ENCODE results near the gene DEPDC5.

The DEPDC5 gene

DNA sequence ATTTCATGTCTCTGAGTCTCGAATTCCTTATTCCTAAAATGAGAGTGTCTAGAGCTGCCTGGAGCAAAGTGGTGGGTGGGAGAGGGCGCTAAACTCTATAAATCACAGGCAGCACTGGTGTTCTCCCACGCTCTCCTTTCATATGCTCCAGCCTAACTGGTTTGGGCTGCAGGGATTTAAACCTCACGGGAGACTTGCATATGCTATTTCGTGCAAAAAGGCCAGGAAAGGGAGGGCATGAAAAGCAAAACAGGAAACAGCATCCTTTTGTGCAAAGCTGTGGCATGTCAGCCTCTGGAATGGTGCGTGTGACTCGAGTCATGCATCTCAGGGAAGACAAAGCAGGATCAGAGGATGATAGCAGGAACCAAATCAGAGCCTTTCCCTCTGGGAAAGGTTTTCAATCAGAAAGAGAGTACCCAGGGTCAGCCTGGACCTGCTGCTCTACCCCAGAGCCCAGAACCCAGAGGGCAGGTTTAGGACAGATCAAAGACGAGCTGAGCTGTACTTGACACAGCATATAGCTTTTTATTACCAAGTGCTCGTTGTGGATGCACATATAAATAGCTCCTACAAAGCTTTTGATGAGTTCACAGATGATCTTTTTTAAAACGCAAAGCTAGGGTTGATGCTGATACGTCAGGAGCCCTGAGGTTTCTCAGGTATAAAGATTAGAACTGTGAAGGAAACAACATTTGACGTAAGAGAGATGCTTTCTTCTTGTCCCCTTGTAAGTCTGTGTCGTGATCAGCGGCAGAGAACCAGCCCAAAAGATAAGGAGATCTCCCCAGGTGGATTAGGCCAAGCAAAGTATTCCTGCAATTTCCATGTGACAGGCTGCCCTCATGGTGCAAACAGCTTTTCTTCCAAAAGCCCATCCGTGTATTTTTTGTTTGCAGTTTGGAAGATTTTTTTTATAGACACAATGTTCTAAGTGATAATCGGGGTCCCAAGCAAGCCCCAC, 144.3 kb downstream of the DEPDC5 start:
- no peak for DNase-seq

DNA sequence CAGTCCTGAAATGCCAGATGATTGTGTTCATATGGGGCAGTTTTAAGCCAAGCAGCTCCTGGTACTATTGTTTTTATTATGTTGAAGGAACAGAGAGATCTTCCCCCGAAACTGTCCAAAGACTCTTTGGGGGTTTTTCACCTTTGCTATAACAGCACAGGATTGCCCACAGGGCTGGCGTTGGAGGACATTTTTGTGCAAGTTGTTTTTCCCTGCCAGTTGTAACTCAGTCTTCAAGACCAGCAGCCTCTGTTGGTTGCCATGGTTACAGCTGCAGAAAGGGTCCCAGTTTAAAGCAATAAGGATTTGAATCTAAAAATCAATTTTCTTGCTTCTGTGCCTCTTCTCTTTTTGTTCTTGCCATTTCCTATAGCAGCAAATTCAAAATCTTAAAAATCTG, 145.1 kb downstream of the DEPDC5 start:
- DNase-seq, result no peak

DNA sequence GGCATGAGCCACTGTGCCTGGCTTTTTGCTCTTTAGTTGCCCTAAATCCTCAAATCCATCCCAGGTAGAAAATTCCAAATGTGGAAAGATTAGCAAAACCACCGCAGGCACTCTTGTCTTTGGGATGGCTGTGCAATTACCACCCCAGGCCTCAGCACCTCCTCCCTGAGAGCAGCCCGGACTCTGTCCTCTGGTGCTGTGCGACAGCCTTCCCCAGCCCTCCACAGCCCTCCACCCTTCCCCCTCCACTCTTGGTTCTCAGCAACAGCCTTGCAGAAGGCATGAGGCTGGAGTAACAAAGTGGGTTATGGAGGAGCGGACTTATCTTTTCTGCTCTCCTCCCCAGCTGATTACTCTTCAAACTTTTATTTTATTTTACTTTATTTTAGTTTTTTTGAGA, 145.8 kb downstream of the DEPDC5 start:
- no peak for DNase-seq

DNA sequence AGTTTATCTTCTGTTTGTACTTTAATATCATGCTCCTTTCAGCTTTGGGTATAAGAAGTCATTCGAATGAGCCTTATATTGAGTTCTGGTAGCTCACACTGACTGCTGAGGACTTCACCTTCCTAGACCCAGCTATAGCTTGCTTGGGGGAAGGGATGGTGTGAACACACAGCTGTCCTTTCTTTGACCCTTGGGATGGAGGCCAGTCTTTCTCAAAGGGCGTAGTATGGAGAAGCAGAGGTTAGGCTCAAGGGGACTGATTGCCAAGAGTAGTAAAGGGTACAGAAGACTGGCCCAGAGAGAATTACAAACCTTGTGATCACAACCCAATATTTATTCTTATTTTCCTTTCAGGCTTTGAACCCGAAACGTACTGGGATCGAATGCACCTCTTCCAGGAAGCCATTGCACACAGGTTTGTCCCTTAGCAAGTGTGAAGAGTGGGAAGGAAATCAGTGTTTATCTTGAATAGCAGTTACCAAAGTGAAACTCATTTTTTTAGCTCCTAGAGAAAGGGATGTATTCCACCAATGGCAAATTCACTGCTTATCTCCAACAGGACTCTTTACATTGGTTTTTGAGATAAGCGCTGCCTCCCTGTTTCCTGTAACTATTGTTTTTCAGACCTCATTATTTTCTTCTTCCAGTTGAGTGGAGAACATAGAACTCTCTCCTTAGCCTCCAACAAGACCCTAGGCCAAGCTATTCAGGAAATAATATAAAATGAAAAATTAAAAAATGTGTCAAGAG, 147.7 kb downstream of the DEPDC5 start:
- peak; percentile 92 for DNase-seq

DNA sequence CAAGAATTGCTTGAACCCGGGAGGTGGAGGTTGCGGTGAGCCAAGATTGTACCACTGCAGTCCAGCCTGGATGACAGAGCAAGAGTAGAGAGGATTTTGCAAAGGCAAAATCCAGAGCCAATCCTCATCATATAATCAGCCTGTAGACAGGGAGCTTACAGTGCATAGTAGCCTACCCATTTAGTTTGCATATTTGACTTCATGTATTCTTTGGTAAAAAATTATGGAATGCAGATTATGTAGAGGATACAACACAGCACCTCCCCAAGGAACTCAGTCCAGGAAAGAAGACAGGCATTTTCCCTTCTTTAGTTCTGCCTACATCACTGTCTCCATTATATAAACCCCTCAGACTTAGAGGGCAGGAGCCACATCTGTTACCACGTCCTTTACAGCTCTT, 150.8 kb downstream of the DEPDC5 start:
- DNase-seq, result no peak

DNA sequence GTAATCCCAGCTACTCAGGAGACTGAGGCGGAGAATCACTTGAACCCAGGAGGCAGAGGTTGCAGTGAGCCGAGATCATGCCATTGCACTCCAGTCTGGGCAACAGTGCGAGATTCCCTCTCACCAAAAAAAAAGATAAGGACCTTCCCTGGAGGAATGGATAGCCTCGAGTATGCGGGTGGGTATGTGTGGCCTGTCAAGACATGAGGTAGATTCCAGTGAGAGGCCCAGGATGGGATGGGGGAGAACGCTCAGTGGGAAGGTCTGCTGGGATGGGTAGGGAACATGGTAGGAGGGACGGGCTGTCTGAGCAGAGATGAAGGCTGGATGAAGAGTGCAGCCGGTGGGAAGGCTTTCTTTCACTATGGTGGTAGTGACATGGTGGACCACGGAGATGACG, 151.5 kb downstream of the DEPDC5 start:
- no peak for DNase-seq

DNA sequence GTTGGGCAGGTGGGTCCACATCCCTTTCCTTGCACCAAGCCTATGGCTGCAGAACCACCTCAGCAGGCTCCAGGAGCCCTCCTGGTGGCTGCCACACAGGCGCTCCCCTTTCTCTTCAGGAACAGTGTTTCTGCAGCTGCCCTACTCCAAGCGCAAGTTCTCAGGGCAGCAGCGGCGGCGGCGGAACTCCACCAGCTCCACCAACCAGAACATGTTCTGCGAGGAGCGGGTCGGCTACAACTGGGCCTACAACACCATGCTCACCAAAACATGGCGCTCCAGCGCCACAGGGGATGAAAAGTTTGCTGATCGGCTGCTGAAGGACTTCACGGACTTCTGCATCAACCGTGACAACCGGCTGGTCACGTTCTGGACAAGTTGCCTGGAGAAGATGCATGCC, 152.3 kb downstream of the DEPDC5 start:
- DNase-seq, result no peak

DNA sequence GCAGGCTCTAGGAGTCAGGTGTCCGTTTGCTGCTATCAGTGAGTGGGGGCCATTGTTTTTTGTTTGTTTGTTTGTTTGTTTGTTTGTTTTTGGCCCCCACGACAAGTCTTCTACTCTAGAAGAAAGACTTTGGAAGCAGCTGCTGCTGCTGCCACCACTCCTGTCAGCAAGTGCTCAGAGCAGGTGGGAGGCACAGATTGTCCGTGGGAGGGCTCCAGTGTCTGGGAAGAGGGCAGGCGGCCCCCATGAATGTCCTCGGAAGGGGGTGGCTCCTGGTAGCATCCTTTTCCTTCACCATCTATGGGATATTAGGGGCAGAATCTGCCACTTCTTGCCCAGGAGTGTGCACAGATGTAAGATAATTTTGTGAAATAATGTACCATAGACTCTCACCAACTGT, 152.8 kb downstream of the DEPDC5 start:
- no peak for DNase-seq

DNA sequence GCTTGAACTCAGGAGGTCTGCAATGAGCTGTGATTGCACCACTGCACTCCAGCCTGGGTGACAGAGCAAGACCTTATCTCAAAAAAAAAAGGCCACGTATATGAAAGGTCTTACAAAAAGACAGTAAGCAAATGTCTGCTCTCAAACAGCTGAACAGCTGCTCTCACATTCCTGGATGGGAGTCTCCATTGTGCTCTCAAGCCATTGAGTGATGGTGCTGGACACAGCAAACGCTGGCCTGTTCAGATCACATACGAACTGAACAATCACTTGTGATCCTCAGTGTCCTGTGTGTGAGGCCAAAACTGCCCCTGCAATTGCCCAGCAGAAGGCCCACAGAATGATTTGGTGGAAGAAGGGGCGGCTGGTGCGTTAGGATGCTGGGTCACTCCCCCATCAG, 156.2 kb downstream of the DEPDC5 start:
- DNase-seq, result no peak

DNA sequence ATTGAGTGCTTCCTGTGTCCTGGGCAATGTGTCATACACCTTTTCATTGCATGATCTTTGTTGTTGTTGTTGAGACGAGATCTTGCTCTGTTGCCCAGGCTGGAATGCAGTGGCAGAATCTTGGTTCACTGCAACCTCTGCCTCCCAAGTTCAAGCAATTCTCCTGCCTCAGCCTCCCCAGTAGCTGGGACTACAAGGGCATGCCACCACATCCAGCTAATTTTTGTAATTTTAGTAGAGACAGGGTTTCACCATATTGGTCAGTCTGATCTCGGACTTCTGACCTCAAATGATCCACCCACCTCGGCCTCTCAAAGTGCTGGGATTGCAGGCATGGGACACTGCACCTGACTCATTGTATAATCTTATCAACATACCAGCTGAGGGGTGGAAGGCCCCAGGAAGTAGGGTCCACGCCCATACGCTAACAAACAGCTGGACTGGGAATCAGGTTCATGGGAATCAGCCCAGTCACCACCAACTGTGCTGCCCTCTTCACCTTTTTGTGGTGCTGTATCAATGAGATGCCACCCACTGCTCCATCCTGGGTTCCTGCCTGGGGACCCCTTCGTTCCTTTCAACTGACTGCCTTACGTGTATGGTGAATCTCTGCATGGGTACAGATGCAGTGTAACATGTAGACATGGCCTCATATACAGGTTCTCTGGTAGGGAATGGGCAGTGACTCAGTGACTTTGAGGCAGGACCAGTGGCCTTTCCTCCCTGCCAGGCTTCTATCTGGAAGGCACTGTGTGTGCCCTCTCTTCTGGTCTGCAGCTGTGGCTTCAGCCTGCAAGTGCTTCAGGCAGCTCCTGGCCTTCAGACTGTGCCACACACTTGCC, 158.0 kb downstream of the DEPDC5 start:
- DNase-seq, result no peak

DNA sequence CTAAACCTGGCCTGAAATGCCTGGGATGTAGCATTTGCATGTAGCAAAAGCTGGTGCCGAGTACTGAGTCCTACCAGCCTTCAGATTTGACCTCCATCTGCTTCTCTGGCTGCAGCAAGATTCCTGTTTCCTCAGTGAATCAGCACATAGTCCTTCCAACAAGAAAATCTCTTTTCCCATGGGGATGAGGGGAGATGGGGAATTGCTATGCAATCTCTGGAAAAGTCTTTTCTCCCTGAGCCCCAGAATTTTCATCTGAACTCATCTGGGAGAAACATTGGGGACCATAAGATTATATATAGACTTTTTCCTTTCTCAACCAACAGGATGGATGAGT, 158.6 kb downstream of the DEPDC5 start:
- no peak for DNase-seq

DNA sequence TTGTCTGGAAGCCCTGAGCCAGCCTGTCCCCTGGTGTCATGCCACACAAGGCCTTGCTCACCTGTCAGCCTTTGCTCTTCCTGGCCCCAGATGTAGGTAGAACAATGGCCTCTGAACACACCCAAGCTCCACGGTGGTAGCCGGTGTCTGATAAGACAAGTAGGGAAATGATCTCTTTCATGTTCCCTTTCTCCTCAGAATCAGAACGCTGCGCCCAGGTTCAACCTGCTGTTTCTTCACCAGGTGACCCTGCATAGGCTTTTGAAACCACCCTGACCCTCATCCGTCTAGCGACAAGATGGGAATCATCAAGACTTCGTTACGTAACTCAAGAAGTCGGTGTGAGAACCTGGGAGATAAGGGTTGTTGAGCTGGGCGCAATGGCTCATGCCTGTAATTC, 161.8 kb downstream of the DEPDC5 start:
- DNase-seq, result no peak

DNA sequence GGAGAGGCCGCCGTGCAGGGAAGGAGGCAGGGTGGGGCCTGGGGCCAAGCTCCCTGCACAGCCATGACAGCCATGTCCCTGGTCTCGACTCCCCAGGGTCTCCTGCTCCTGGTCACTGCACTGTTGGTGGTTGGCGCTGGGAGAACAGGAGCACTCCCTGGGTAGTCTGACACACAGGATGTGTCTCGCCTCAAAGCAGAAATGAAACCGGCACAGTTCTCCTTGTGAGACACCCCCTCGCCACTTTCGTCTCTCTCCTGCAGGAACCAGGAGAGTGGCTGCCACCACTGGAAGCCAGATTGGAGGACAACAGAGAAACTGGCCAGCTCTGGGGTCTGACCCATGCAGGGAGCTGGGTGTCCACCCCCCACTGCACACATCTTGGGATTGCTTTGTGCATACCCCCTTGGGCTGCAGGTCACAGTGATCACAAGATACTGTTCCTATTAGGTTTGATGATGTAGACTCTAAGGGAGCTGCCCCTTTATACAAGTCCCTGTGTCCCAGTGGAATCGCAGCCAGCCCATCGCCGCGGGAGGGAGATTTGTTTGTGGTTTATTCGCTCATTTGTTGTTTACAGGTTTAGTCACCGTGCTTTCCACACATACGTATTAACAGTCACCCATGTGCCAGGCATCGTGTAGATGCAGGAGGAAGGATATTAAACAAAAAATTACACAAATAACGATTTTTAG, 163.6 kb downstream of the DEPDC5 start:
- DNase-seq, result no peak

DNA sequence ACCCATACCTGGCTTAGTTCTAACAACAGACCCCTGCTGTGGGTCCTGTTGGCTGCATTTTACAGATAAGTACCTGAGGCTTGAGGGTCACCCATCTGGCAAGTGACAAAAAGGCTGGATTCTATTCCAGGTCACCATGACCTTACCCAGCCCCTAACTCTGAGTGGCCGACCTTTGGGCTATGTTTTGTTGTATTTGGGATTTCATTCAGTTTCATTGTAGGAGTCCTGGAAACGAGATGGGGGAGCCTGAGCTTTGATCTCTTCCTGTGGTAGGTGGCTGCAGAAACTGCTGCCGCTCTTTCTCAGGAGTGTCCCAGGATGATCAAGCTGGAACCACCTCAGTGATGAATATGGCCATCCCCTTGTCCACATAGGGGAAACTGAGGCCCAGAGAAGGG, 165.9 kb downstream of the DEPDC5 start:
- no peak for DNase-seq

DNA sequence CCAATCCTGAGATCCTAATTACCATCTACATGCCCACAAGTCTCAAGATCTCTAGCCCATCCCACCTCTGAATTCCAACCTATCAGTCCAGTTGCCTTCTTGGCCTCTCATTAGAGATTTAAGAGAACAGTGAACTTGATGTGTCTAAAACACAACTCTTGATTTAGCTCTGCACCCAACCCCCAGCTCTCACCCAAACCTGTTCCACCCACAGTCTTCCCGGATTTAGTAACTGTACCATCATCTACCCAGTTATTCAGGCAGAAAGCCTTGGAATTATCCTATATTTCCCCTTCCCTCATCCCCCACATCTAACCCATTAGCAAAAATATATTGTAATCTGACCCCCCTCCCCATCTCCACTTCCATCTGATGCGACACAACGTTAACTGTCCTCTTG, 166.5 kb downstream of the DEPDC5 start:
- DNase-seq, result no peak

DNA sequence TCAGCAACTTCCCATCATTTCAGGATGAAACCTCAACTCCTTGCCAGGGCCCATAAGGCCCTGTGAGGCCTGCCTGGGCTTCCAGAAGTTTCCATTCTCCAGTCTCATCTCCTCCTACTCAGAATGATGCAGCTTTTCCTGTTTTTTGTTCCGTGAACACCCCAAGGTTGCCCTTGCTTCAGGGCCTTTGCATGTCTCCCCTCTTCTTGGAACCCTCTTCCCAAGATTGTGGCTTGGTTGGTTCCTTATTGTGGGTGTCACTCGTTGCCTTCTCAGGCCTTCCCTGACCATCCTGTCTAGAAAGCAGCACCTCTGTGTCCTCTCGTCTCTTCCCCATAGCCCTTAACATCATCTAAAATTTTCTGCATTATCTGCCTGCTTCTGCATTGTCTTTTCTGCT, 167.3 kb downstream of the DEPDC5 start:
- DNase-seq, result no peak

DNA sequence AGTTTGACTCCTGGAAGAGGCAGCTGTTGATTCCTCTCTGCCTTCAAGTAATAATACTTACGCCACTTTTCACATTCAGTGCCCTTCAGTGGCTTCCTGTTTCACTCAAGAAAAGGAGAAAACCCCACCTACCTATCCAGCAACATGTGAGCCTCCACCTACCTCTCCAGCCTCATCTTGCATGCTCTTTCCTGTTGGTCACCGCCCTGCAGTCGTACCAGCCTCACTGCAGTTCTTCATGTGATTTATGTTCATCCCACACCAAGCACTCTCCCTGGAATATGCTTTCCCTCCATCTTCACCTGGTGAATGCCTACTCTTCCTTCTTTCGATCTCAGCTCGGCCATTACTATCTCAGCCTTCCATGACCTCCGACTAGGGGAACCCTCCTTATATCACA, 168.7 kb downstream of the DEPDC5 start:
- DNase-seq, result no peak

DNA sequence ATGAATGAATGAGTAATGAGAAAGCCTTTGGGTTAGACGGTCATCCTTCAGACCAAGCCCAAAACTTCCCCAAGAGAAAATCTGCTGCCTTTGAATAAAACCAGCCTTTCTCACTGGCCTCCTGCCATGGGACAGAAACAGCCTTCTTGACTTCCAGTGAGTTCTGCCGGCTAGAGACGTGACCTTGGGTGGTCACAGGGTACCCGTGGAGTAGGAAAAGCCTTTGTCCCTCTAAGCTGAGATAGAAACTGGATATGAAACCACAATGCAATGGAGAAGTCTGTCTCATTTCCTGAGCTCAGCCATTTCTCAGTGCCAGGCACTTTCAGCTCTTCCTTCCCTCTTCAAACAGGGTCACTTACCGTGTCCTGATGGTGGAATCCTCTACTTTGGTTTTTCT, 169.3 kb downstream of the DEPDC5 start:
- peak; percentile 48 for DNase-seq

DNA sequence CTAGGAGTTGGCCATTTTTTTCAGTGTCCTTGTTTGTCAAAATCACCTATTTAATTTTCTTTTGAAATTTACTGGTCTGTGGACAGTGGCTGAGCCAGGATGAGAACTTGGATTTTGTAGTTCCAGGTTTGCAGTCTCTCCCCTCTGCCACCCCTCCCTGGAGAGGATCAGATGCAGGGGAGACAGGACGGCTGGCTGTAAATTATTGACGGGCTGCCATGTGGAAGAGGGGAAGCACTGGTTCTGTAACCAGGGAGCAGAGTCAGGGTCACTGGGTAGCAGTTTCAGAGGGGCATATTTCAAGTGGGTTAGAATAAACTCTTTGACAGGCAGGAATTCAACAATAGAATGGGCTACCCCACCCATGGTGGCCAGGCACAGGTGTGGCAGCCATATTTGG, 169.9 kb downstream of the DEPDC5 start:
- DNase-seq, result no peak

DNA sequence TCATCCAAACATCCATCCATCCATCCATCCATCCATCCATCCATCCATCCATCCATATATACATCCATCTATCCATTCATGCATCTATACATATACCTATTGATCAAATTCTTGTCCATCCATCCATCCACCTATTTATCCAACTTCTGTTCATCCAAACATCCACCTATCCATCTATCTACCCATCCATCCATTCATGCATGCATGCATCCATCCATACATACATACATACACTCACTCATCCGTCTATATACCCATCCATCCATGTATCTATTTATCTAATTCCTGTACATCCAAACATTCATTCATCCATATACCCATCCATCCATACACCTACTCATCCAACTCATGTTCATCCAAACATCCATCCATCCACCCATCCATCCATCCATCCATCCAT, 171.2 kb downstream of the DEPDC5 start:
- DNase-seq, result no peak

DNA sequence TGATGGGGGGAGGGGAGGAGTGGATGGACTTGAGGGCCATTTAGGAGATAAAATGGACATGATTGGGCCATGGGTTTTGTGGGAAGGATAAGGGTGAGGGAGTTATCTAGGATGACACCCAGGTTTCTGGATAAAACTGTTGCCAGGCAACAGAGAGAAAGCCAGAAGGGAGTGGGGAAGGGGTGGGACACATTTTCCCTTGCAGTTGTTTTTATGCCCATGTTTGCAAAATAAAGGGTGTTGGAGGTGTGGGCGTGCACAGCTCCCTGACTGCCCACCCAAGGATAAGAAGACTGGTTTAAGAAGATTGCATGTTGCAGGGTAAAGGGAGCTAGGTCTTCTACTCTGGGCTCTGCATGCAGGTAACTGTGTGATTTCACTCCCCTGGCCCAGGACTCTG, 172.2 kb downstream of the DEPDC5 start:
- DNase-seq, result no peak

DNA sequence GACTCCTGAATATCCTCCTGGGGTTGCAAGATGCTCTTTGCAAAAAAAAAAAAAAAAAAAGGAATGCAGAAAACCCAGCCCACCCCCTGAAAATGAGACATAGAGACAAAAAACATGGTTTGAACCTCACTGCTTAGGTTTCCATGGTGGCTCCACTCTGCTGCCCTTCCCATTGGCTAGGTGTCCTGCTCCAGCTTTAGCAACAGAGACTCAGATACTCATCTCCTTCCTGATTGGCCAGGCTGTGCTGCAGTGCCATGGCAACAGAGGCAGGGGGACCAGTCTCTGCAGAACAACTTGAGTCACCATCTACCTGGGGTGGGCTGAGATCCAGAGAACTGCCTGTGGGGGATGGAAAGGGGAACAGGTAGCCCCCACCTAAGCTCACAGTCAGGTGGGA, 173.2 kb downstream of the DEPDC5 start:
- no peak for DNase-seq

DNA sequence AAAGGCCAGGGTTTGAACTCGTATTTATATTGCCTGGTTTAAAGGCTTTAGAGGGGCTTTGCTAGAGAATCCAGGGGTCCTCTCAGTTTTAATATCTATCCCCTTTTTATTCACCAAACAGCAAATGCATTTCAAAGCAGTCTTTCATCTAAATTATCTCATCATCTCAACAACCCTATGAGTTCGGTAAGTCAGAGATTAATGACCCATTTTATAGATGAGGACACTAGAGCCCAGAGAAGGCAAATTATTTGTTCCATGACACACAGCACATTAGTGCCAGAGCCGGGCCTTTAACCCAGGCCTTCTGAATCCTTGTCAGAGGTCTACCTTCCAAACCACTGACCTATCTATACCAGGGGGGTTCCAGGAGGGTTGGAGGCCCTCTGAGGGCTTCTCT, 173.7 kb downstream of the DEPDC5 start:
- DNase-seq, result no peak
